Large intestine (tissue), 3 donors: ENCODE results near the gene EEFSEC. TPM values are rescaled to one million over a fixed set of nuclear protein-coding genes. Genes with fewer than 3 reads are reported as not detected.

Source experiments
- DNase-seq, 2 donors: peaks; one replicate each; pipeline versions ENCODE4 v3.0.0 to v3.0.0-alpha.2; 2013
- H3K27ac ChIP-seq: one replicate; pipeline ENCODE4 v1.5.1; 2013; ENCODE audit warnings: low read length
- H3K27me3 ChIP-seq: 2 replicates; pipeline ENCODE4 v1.6.1; 2013; ENCODE audit warnings: low read length; ENCODE audit not compliant: control insufficient read depth, insufficient read depth
- H3K36me3 ChIP-seq: 2 replicates; pipeline ENCODE4 v1.6.1; 2013; ENCODE audit warnings: low read length; ENCODE audit not compliant: control insufficient read depth, insufficient read depth
- H3K4me1 ChIP-seq: one replicate; pipeline ENCODE4 v1.6.1; 2013; ENCODE audit warnings: low read length; ENCODE audit not compliant: control insufficient read depth, insufficient read depth
- H3K4me3 ChIP-seq: one replicate; pipeline ENCODE4 v1.5.1; 2013; ENCODE audit warnings: low read length
- H3K9me3 ChIP-seq: one replicate; pipeline ENCODE4 v1.6.1; 2013; ENCODE audit warnings: mild to moderate bottlenecking, low read depth, low read length, moderate library complexity; ENCODE audit not compliant: control insufficient read depth
- WGBS: methylation state at CpG from one replicate; pipeline ENCODE4 v1.1.5; 2013; ENCODE audit warnings: low lambda C conversion rate; ENCODE audit not compliant: insufficient coverage; 5-methylcytosine and 5-hydroxymethylcytosine counted together
- polyA plus RNA-seq: library from polyadenylated mRNA; unstranded; fragments of 120-200 nt; gene quantifications from one replicate; pipeline ENCODE4 v1.2.1, GENCODE V29; 2013

Gene EEFSEC
- polyA plus RNA-seq, 1 donor: 23.9 TPM

- no peak overlapping the region for H3K4me3 ChIP-seq
- H3K27ac ChIP-seq: no peak overlapping the region
- no peaks in the 10 kb centered on the region for H3K9me3 ChIP-seq
- DNase-seq: no peak
- H3K4me1 ChIP-seq: peaks cover 11% of the 10 kb centered on the region
- no CpG with 5 or more reads among the region's 6 CpGs for WGBS
- H3K27me3 ChIP-seq: no peaks in the 10 kb centered on the region
- H3K36me3 ChIP-seq: peaks cover 19% of the 10 kb centered on the region
These were observed 211.0 kb downstream of the EEFSEC start for GRCh38 chr3:128364291-128364690.

GRCh38 chr3:128364808-128365360 is 211.6 kb downstream of the EEFSEC start:
- peaks cover 11% of the 10 kb centered on the region for H3K4me1 ChIP-seq
- DNase-seq: no peak
- peaks cover 19% of the 10 kb centered on the region for H3K36me3 ChIP-seq
- no peak overlapping the region for H3K4me3 ChIP-seq
- no peaks in the 10 kb centered on the region for H3K27me3 ChIP-seq
- no CpG with 5 or more reads among the region's 7 CpGs for WGBS
- H3K27ac ChIP-seq: no peak overlapping the region
- H3K9me3 ChIP-seq: no peaks in the 10 kb centered on the region

- no peak overlapping the region for H3K27ac ChIP-seq
- no peak for DNase-seq
- peaks cover 19% of the 10 kb centered on the region for H3K36me3 ChIP-seq
- no peaks in the 10 kb centered on the region for H3K4me1 ChIP-seq
- no peaks in the 10 kb centered on the region for H3K9me3 ChIP-seq
- WGBS: no CpG with 5 or more reads among the region's 2 CpGs
- no peaks in the 10 kb centered on the region for H3K27me3 ChIP-seq
- no peak overlapping the region for H3K4me3 ChIP-seq
These were observed 212.9 kb downstream of the EEFSEC start for GRCh38 chr3:128366136-128366535.

GRCh38 chr3:128366652-128367051 is 213.4 kb downstream of the EEFSEC start:
- no CpG with 5 or more reads among the region's 5 CpGs for WGBS
- Histone ChIP-seq H3K4me3 (no peak overlapping the region), H3K9me3 (no peaks in the 10 kb centered on the region), H3K4me1 (no peaks in the 10 kb centered on the region), H3K36me3 (peaks cover 20% of the 10 kb centered on the region), H3K27ac (no peak overlapping the region), H3K27me3 (no peaks in the 10 kb centered on the region)
- no peak for DNase-seq

- no peak overlapping the region for H3K4me3 ChIP-seq
- H3K27ac ChIP-seq: no peak overlapping the region
- H3K9me3 ChIP-seq: no peaks in the 10 kb centered on the region
- H3K36me3 ChIP-seq: peaks cover 18% of the 10 kb centered on the region
- H3K4me1 ChIP-seq: no peaks in the 10 kb centered on the region
- H3K27me3 ChIP-seq: no peaks in the 10 kb centered on the region
- no CpG with 5 or more reads among the region's 5 CpGs for WGBS
- DNase-seq: no peak
These were observed 213.9 kb downstream of the EEFSEC start for GRCh38 chr3:128367221-128367620.

- Histone ChIP-seq H3K4me3 (no peak overlapping the region), H3K4me1 (no peaks in the 10 kb centered on the region), H3K9me3 (no peaks in the 10 kb centered on the region), H3K36me3 (peaks cover 19% of the 10 kb centered on the region), H3K27me3 (no peaks in the 10 kb centered on the region), H3K27ac (no peak overlapping the region)
- no CpG with 5 or more reads among the region's 4 CpGs for WGBS
- DNase-seq: no peak
These were observed 214.5 kb downstream of the EEFSEC start for GRCh38 chr3:128367761-128368160.

- no peak for DNase-seq
- H3K4me3 ChIP-seq: no peak overlapping the region
- H3K36me3 ChIP-seq: peaks cover 25% of the 10 kb centered on the region
- no peaks in the 10 kb centered on the region for H3K27me3 ChIP-seq
- H3K4me1 ChIP-seq: no peaks in the 10 kb centered on the region
- no peaks in the 10 kb centered on the region for H3K9me3 ChIP-seq
- H3K27ac ChIP-seq: no peak overlapping the region
- WGBS: no CpG with 5 or more reads among the region's 7 CpGs
These were observed 215.3 kb downstream of the EEFSEC start for GRCh38 chr3:128368626-128369025.

GRCh38 chr3:128369121-128369703 is 215.9 kb downstream of the EEFSEC start:
- Histone ChIP-seq H3K4me3 (no peak overlapping the region), H3K4me1 (no peaks in the 10 kb centered on the region), H3K27me3 (no peaks in the 10 kb centered on the region), H3K9me3 (no peaks in the 10 kb centered on the region), H3K36me3 (peaks cover 29% of the 10 kb centered on the region), H3K27ac (no peak overlapping the region)
- WGBS: no CpG with 5 or more reads among the region's 2 CpGs
- no peak for DNase-seq

- Histone ChIP-seq H3K36me3 (peaks cover 33% of the 10 kb centered on the region), H3K27ac (no peak overlapping the region), H3K9me3 (no peaks in the 10 kb centered on the region), H3K4me3 (no peak overlapping the region), H3K27me3 (no peaks in the 10 kb centered on the region), H3K4me1 (no peaks in the 10 kb centered on the region)
- no CpG with 5 or more reads among the region's 10 CpGs for WGBS
- DNase-seq: no peak
These were observed 216.8 kb downstream of the EEFSEC start for GRCh38 chr3:128369881-128370642.

GRCh38 chr3:128372281-128372680 is 219.0 kb downstream of the EEFSEC start:
- no CpG with 5 or more reads among the region's 5 CpGs for whole genome bisulfite sequencing
- no peak overlapping the region for H3K4me3 ChIP-seq
- H3K27me3 ChIP-seq: no peaks in the 10 kb centered on the region
- no peaks in the 10 kb centered on the region for H3K9me3 ChIP-seq
- DNase-seq: no peak
- peaks cover 37% of the 10 kb centered on the region for H3K36me3 ChIP-seq
- no peak overlapping the region for H3K27ac ChIP-seq
- no peaks in the 10 kb centered on the region for H3K4me1 ChIP-seq
